SK-N-SH treated with all-trans-retinoic acid at 6 μM for 48 hours (cell line): ENCODE measurements around the gene BLOC1S1.

ENCODE experiments used
- ATAC-seq: fragments of 200-7000 bp; cut with Tn5 transposase; 3 replicates; pipeline ENCODE4 v1.9.1; 2020; ENCODE audit warnings: mild to moderate bottlenecking, moderate library complexity
- ARNTL ChIP-seq: fragments of 450-650 bp; formaldehyde crosslinking; IDR thresholded peaks from 2 replicates; pipeline ENCODE4 v1.5.0; 2020; ENCODE audit warnings: low read depth, mild to moderate bottlenecking, moderate library complexity, borderline replicate concordance
- BACH2 ChIP-seq: fragments of 250-450 bp; sonication (Bioruptor Pico); IDR thresholded peaks from 2 replicates; pipeline ENCODE4 v1.9.0; 2021; ENCODE audit warnings: mild to moderate bottlenecking, borderline replicate concordance
- CREB5 ChIP-seq: fragments of 250-450 bp; sonication (Bioruptor Pico); IDR thresholded peaks from 2 replicates; pipeline ENCODE4 v1.5.1; 2020; ENCODE audit warnings: low read depth, mild to moderate bottlenecking, moderate library complexity
- CSDC2 ChIP-seq: fragments of 250-450 bp; sonication (Bioruptor Pico); IDR thresholded peaks from 2 replicates; pipeline ENCODE4 v1.5.0; 2020; ENCODE audit warnings: mild to moderate bottlenecking, moderate library complexity
- CSRNP3 ChIP-seq: fragments of 250-450 bp; sonication (Bioruptor Pico); IDR thresholded peaks from 2 replicates; pipeline ENCODE4 v1.5.1; 2021; ENCODE audit warnings: mild to moderate bottlenecking, moderate library complexity
- ESRRG ChIP-seq: fragments of 250-450 bp; sonication (Bioruptor Pico); IDR thresholded peaks from 2 replicates; pipeline ENCODE4 v1.6.1; 2021; ENCODE audit warnings: mild to moderate bottlenecking
- GLIS3 ChIP-seq: fragments of 250-450 bp; sonication (Bioruptor Pico); IDR thresholded peaks from 2 replicates; pipeline ENCODE4 v1.5.0; 2020; ENCODE audit warnings: mild to moderate bottlenecking, moderate library complexity
- ISL1 ChIP-seq: fragments of 250-450 bp; sonication (Bioruptor Pico); IDR thresholded peaks from 2 replicates; pipeline ENCODE4 v2.1.2; 2022; ENCODE audit warnings: mild to moderate bottlenecking, moderate library complexity
- OSR1 ChIP-seq: fragments of 250-450 bp; sonication (Bioruptor Pico); IDR thresholded peaks from 2 replicates; pipeline ENCODE4 v1.8.0; 2022; ENCODE audit warnings: moderate library complexity, mild to moderate bottlenecking, inconsistent platforms
- PPARA ChIP-seq: fragments of 250-450 bp; sonication (Bioruptor Pico); IDR thresholded peaks from 2 replicates; pipeline ENCODE4 v1.5.0; 2020; ENCODE audit warnings: mild to moderate bottlenecking, borderline replicate concordance
- RARB ChIP-seq: fragments of 250-450 bp; sonication (Bioruptor Pico); IDR thresholded peaks from 2 replicates; pipeline ENCODE4 v1.8.0; 2021; ENCODE audit warnings: mild to moderate bottlenecking, moderate library complexity
- SNAI2 ChIP-seq: fragments of 250-450 bp; sonication (Bioruptor Pico); IDR thresholded peaks from 2 replicates; pipeline ENCODE4 v1.5.0; 2020; ENCODE audit warnings: mild to moderate bottlenecking, moderate library complexity
- TOX ChIP-seq: fragments of 250-450 bp; sonication (Bioruptor Pico); IDR thresholded peaks from 2 replicates; pipeline ENCODE4 v1.8.0; 2021; ENCODE audit warnings: mild to moderate bottlenecking, moderate library complexity, borderline replicate concordance
- ZC3H10 ChIP-seq: fragments of 250-450 bp; sonication (Bioruptor Pico); IDR thresholded peaks from 2 replicates; pipeline ENCODE4 v1.5.1; 2021; ENCODE audit warnings: mild to moderate bottlenecking, moderate library complexity
- ZFP30 ChIP-seq: fragments of 450-650 bp; formaldehyde crosslinking; IDR thresholded peaks from 2 replicates; pipeline ENCODE4 v1.5.0; 2022; ENCODE audit warnings: mild to moderate bottlenecking, moderate library complexity
- ZNF565 ChIP-seq: fragments of 450-650 bp; formaldehyde crosslinking; conservative IDR thresholded peaks from 2 replicates; pipeline ENCODE4 v1.5.0; 2020; ENCODE audit warnings: low read depth, mild to moderate bottlenecking, moderate library complexity
- ZNF70 ChIP-seq: fragments of 450-650 bp; formaldehyde crosslinking; IDR thresholded peaks from 2 replicates; pipeline ENCODE4 v1.5.0; 2020; ENCODE audit warnings: mild to moderate bottlenecking, moderate library complexity
- ZNF8 ChIP-seq: fragments of 450-650 bp; formaldehyde crosslinking; IDR thresholded peaks from 2 replicates; pipeline ENCODE4 v1.5.0; 2020; ENCODE audit warnings: mild to moderate bottlenecking, moderate library complexity
- TF ChIP-seq, protein P1 (sequence below): fragments of 250-450 bp; sonication (Bioruptor Pico); IDR thresholded peaks from 2 replicates; pipeline ENCODE4 v1.5.0; 2020; ENCODE audit warnings: mild to moderate bottlenecking, moderate library complexity
- TF ChIP-seq, protein P2 (sequence below): fragments of 250-450 bp; sonication (Bioruptor Pico); IDR thresholded peaks from 2 replicates; pipeline ENCODE4 v1.8.0; 2020; ENCODE audit warnings: mild to moderate bottlenecking, moderate library complexity, borderline replicate concordance
- TF ChIP-seq, protein P3 (sequence below): fragments of 250-450 bp; sonication (Bioruptor Pico); IDR thresholded peaks from 2 replicates; pipeline ENCODE4 v1.8.0; 2021; ENCODE audit warnings: low read depth, mild to moderate bottlenecking, moderate library complexity, borderline replicate concordance

The BLOC1S1 gene

GRCh38 chr12:55706568-55707218, 9.2 kb upstream of the BLOC1S1 start:
- ATAC-seq, result no peak
- TF ChIP-seq ZNF565 (CRISPR knock-in tag) (no peak), ISL1 (CRISPR knock-in tag) (no peak), SNAI2 (CRISPR knock-in tag) (no peak), CSDC2 (CRISPR knock-in tag) (no peak), RARB (CRISPR knock-in tag) (no peak), PPARA (CRISPR knock-in tag) (no peak)
- TF ChIP-seq, protein P1, sequence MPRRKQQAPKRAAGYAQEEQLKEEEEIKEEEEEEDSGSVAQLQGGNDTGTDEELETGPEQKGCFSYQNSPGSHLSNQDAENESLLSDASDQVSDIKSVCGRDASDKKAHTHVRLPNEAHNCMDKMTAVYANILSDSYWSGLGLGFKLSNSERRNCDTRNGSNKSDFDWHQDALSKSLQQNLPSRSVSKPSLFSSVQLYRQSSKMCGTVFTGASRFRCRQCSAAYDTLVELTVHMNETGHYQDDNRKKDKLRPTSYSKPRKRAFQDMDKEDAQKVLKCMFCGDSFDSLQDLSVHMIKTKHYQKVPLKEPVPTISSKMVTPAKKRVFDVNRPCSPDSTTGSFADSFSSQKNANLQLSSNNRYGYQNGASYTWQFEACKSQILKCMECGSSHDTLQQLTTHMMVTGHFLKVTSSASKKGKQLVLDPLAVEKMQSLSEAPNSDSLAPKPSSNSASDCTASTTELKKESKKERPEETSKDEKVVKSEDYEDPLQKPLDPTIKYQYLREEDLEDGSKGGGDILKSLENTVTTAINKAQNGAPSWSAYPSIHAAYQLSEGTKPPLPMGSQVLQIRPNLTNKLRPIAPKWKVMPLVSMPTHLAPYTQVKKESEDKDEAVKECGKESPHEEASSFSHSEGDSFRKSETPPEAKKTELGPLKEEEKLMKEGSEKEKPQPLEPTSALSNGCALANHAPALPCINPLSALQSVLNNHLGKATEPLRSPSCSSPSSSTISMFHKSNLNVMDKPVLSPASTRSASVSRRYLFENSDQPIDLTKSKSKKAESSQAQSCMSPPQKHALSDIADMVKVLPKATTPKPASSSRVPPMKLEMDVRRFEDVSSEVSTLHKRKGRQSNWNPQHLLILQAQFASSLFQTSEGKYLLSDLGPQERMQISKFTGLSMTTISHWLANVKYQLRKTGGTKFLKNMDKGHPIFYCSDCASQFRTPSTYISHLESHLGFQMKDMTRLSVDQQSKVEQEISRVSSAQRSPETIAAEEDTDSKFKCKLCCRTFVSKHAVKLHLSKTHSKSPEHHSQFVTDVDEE, result no peak

- ATAC-seq, result peak; percentile 38
- TF ChIP-seq SNAI2 (CRISPR knock-in tag) (no peak), ZNF8 (CRISPR knock-in tag) (no peak), ZFP30 (CRISPR knock-in tag) (no peak), ESRRG (no peak), CREB5 (CRISPR knock-in tag) (no peak), GLIS3 (CRISPR knock-in tag) (no peak), ARNTL (CRISPR knock-in tag) (no peak), ZNF565 (CRISPR knock-in tag) (no peak), ISL1 (CRISPR knock-in tag) (no peak), TOX (CRISPR knock-in tag) (no peak), BACH2 (CRISPR knock-in tag) (no peak), ZC3H10 (no peak), RARB (CRISPR knock-in tag) (no peak), ZNF70 (no peak), OSR1 (CRISPR knock-in tag) (no peak), CSRNP3 (CRISPR knock-in tag) (no peak)
- TF ChIP-seq, protein P2, sequence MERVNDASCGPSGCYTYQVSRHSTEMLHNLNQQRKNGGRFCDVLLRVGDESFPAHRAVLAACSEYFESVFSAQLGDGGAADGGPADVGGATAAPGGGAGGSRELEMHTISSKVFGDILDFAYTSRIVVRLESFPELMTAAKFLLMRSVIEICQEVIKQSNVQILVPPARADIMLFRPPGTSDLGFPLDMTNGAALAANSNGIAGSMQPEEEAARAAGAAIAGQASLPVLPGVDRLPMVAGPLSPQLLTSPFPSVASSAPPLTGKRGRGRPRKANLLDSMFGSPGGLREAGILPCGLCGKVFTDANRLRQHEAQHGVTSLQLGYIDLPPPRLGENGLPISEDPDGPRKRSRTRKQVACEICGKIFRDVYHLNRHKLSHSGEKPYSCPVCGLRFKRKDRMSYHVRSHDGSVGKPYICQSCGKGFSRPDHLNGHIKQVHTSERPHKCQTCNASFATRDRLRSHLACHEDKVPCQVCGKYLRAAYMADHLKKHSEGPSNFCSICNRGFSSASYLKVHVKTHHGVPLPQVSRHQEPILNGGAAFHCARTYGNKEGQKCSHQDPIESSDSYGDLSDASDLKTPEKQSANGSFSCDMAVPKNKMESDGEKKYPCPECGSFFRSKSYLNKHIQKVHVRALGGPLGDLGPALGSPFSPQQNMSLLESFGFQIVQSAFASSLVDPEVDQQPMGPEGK, result no peak
- TF ChIP-seq, protein P3, sequence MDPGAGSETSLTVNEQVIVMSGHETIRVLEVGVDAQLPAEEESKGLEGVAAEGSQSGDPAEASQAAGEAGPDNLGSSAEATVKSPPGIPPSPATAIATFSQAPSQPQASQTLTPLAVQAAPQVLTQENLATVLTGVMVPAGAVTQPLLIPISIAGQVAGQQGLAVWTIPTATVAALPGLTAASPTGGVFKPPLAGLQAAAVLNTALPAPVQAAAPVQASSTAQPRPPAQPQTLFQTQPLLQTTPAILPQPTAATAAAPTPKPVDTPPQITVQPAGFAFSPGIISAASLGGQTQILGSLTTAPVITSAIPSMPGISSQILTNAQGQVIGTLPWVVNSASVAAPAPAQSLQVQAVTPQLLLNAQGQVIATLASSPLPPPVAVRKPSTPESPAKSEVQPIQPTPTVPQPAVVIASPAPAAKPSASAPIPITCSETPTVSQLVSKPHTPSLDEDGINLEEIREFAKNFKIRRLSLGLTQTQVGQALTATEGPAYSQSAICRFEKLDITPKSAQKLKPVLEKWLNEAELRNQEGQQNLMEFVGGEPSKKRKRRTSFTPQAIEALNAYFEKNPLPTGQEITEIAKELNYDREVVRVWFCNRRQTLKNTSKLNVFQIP (CRISPR knock-in tag), result no peak
- TF ChIP-seq, all 23 proteins: peak for 0
These were observed 8.6 kb upstream of the BLOC1S1 start for GRCh38 chr12:55707219-55707671.
